T-cell (primary cell): Measurements from ENCODE around the gene MYZAP. TPM values are rescaled to one million over a fixed set of nuclear protein-coding genes. Genes with fewer than 3 reads are reported as not detected.
A peak's percentile ranks its signal among the peaks of the same experiment; 100 is the strongest.

Experiments used
- ATAC-seq, 4 experiments: fragments of 200-7000 bp in 3 of 4; fragments of 150-1000 bp in 1 of 4; cut with Tn5 transposase; replicated peaks in 1 of 4; 1 replicate in 3 of 4; 2 replicates in 1 of 4; pipeline ENCODE4 v1.10.0; 2021; ENCODE audit warnings: moderate library complexity in 3 of 4, mild to moderate bottlenecking in 2 of 4, moderate number of reproducible peaks in 1 of 4
- CTCF ChIA-PET, 2 donors: fragments of 300-600 bp; sonication (Branson Sonifier 250); formaldehyde crosslinking; loops; one replicate each; lab custom pipeline; 2022; ENCODE audit warnings: antibody characterized with exemption in 2 of 2; lab: Charles Lee
- POLR2A ChIA-PET, 2 donors: fragments of 300-600 bp; sonication (Branson Sonifier 250); formaldehyde crosslinking; loops; one replicate each; lab custom pipeline; 2022; ENCODE audit warnings: antibody characterized with exemption in 2 of 2; lab: Charles Lee
- DNase-seq, 35 experiments: peaks; one replicate each; pipeline versions ENCODE4 v3.0.0 to v3.0.0-alpha.2; 2013 to 2023
- H3K27ac ChIP-seq: one replicate; pipeline ENCODE4 v1.5.1; 2013; ENCODE audit warnings: low read length
- H3K27me3 ChIP-seq, 2 experiments: replicated peaks in 1 of 2; 1 replicate in 1 of 2; 2 replicates in 1 of 2; pipeline versions ENCODE4 v1.6.1 to v1.7.0; 2013; ENCODE audit warnings: low read length in 1 of 2, mixed read lengths in 1 of 2; ENCODE audit not compliant: control insufficient read depth in 2 of 2, insufficient read depth in 2 of 2; ENCODE audit errors: extremely low read depth in 1 of 2
- H3K36me3 ChIP-seq, 2 donors: 1 replicate in 1 of 2; 2 replicates in 1 of 2; pipeline versions ENCODE4 v1.6.1 to v1.7.0; 2013; ENCODE audit warnings: low read length in 1 of 2; ENCODE audit not compliant: control insufficient read depth in 2 of 2, insufficient read depth in 1 of 2; ENCODE audit errors: extremely low read depth in 1 of 2
- H3K4me1 ChIP-seq, 2 experiments: 1 replicate in 1 of 2; 2 replicates in 1 of 2; pipeline versions ENCODE4 v1.6.1 to v1.7.0; 2013; ENCODE audit warnings: low read length in 2 of 2, mixed read lengths in 1 of 2; ENCODE audit not compliant: insufficient read depth in 2 of 2, control insufficient read depth in 1 of 2; ENCODE audit errors: extremely low read depth in 1 of 2
- H3K4me3 ChIP-seq, 2 donors: 1 replicate in 1 of 2; 2 replicates in 1 of 2; pipeline versions ENCODE4 v1.5.1 to v1.7.0; 2013; ENCODE audit warnings: mild to moderate bottlenecking in 2 of 2, low read length in 1 of 2, moderate library complexity in 1 of 2; ENCODE audit not compliant: control insufficient read depth in 1 of 2; ENCODE audit errors: extremely low read depth in 1 of 2
- H3K9me3 ChIP-seq: 2 replicates; pipeline ENCODE4 v1.7.0; 2013
- H3K27ac Mint-ChIP-seq, 2 donors: one replicate each; pipeline ENCODE4 v1.8.0; 2020 to 2021; ENCODE audit warnings: mild to moderate bottlenecking in 2 of 2, mixed read lengths in 2 of 2
- H3K27me3 Mint-ChIP-seq, 2 donors: one replicate each; pipeline ENCODE4 v1.8.0; 2021 to 2022; ENCODE audit warnings: mixed read lengths in 2 of 2
- H3K36me3 Mint-ChIP-seq: one replicate; pipeline ENCODE4 v1.8.0; 2021; ENCODE audit warnings: mixed read lengths
- H3K4me1 Mint-ChIP-seq, 3 donors: one replicate each; pipeline ENCODE4 v1.8.0; 2020 to 2022; ENCODE audit warnings: mixed read lengths in 3 of 3, mild to moderate bottlenecking in 1 of 3
- H3K4me3 Mint-ChIP-seq, 3 donors: one replicate each; pipeline ENCODE4 v1.8.0; 2020 to 2022; ENCODE audit warnings: mild to moderate bottlenecking in 3 of 3, mixed read lengths in 3 of 3, moderate library complexity in 3 of 3
- H3K9me3 Mint-ChIP-seq, 3 donors: one replicate each; pipeline ENCODE4 v1.8.0; 2020 to 2022; ENCODE audit warnings: mixed read lengths in 3 of 3
- WGBS: methylation state at CpG from one replicate; pipeline ENCODE4 v1.1.5; 2013; ENCODE audit warnings: missing lambda C conversion rate; ENCODE audit not compliant: insufficient coverage; 5-methylcytosine and 5-hydroxymethylcytosine counted together
- total RNA-seq, 35 experiments: library from RNA in 6 of 35; stranded (reverse) in 6 of 35; fragments of 120-200 nt in 1 of 35; gene quantifications; one replicate each; pipeline versions ENCODE4 v1.2.1 to v1.2.4 and lab custom pipeline; 2013 to 2026

The MYZAP gene
- total RNA-seq, 5 donors from 2014 or later (not counting 1 experiment from before 2014, with no cell fraction given) = 0.58 to 1.9 (median 0.82) TPM

- peaks cover 2% of the 10 kb centered on the region for H3K36me3 Mint-ChIP-seq
- ChIA-PET POLR2A (no interaction called here), CTCF (interaction anchor here in 1 of 2 donors (0.6 kb wide), 1 partner anchor 71 kb away, joined by 4 read pairs; no protein-coding TSS in a partner anchor)
- no CpG with 5 or more reads among the region's 10 CpGs for WGBS
- H3K27me3 ChIP-seq = peaks cover 0 to 10% of the 10 kb centered on the region in 2 experiments
- H3K27me3 Mint-ChIP-seq = peaks cover 6 to 8% of the 10 kb centered on the region in 2 donors
- ATAC-seq (no peak), DNase-seq (peak in 1 of 35 experiments; percentile 19)
- no peaks in the 10 kb centered on the region for H3K9me3 Mint-ChIP-seq
- H3K27ac ChIP-seq = no peak overlapping the region
- H3K27ac Mint-ChIP-seq = no peak overlapping the region
- no peak overlapping the region for H3K4me3 ChIP-seq
- no peaks in the 10 kb centered on the region for H3K4me1 Mint-ChIP-seq
- H3K9me3 ChIP-seq = no peaks in the 10 kb centered on the region
- no peak overlapping the region for H3K4me3 Mint-ChIP-seq
- H3K36me3 ChIP-seq = no peaks in the 10 kb centered on the region
- no peaks in the 10 kb centered on the region for H3K4me1 ChIP-seq
Observed at GRCh38 chr15:57667171-57667849, 75.6 kb downstream of the MYZAP start.

- peaks cover 2% of the 10 kb centered on the region for H3K36me3 Mint-ChIP-seq
- Histone ChIP-seq H3K4me1 (no peaks in the 10 kb centered on the region), H3K27ac (no peak overlapping the region), H3K36me3 (no peaks in the 10 kb centered on the region), H3K27me3 (peaks cover 0 to 6% of the 10 kb centered on the region in 2 experiments), H3K9me3 (no peaks in the 10 kb centered on the region), H3K4me3 (no peak overlapping the region)
- WGBS = 86% methylated on average over 1 of the region's 4 CpGs
- DNase-seq (no peak), ATAC-seq (no peak)
- no peaks in the 10 kb centered on the region for H3K9me3 Mint-ChIP-seq
- no peak overlapping the region for H3K4me3 Mint-ChIP-seq
- H3K27ac Mint-ChIP-seq = no peak overlapping the region
- ChIA-PET CTCF (interaction anchor here (0.7 to 1.1 kb wide), 3 partner anchors 8 to 192 kb away, joined by 4 to 8 read pairs (median 5); no protein-coding TSS in a partner anchor), POLR2A (interaction anchor here (0.5 to 0.7 kb wide), 3 partner anchors 13 to 627 kb away, joined by 3 to 4 read pairs (median 3); no protein-coding TSS in a partner anchor)
- peaks cover 8 to 12% of the 10 kb centered on the region in 2 donors for H3K27me3 Mint-ChIP-seq
- H3K4me1 Mint-ChIP-seq = no peaks in the 10 kb centered on the region
Observed at GRCh38 chr15:57668016-57668415, 76.3 kb downstream of the MYZAP start.

GRCh38 chr15:57671636-57672035 lies 79.9 kb downstream of the MYZAP start:
- POLR2A ChIA-PET = no interaction called here
- ATAC-seq = no peak

GRCh38 chr15:57675481-57676181 lies 83.9 kb downstream of the MYZAP start:
- peaks cover 6% of the 10 kb centered on the region for H3K36me3 Mint-ChIP-seq
- 92% methylated on average over 7 of the region's 9 CpGs for WGBS
- peaks cover 0 to 6% (median 4%) of the 10 kb centered on the region in 3 donors for H3K4me1 Mint-ChIP-seq
- Histone ChIP-seq H3K27ac (no peak overlapping the region), H3K36me3 (no peaks in the 10 kb centered on the region), H3K27me3 (peaks cover 0 to 6% of the 10 kb centered on the region in 2 experiments), H3K4me1 (no peaks in the 10 kb centered on the region), H3K9me3 (no peaks in the 10 kb centered on the region), H3K4me3 (no peak overlapping the region)
- no peak overlapping the region for H3K4me3 Mint-ChIP-seq
- H3K9me3 Mint-ChIP-seq = no peaks in the 10 kb centered on the region
- ATAC-seq = no peak
- ChIA-PET CTCF (no interaction called here), POLR2A (no interaction called here)
- H3K27ac Mint-ChIP-seq = no peak overlapping the region
- DNase-seq = no peak
- peaks cover 13 to 16% of the 10 kb centered on the region in 2 donors for H3K27me3 Mint-ChIP-seq

More at GRCh38 chr15:57671636-57672035, 79.9 kb downstream of the MYZAP start:
- no peak overlapping the region for H3K4me3 ChIP-seq
- Mint-ChIP-seq H3K27me3 (peaks cover 10 to 18% of the 10 kb centered on the region in 2 donors), H3K36me3 (peaks cover 6% of the 10 kb centered on the region), H3K9me3 (no peaks in the 10 kb centered on the region), H3K4me1 (no peaks in the 10 kb centered on the region), H3K27ac (no peak overlapping the region), H3K4me3 (no peak overlapping the region)
- no CpG with 5 or more reads among the region's 1 CpG for WGBS
- CTCF ChIA-PET = no interaction called here
- no peaks in the 10 kb centered on the region for H3K4me1 ChIP-seq
- H3K36me3 ChIP-seq = no peaks in the 10 kb centered on the region
- no peaks in the 10 kb centered on the region for H3K9me3 ChIP-seq
- H3K27ac ChIP-seq = no peak overlapping the region
- no peak for DNase-seq
- H3K27me3 ChIP-seq = peaks cover 0 to 4% of the 10 kb centered on the region in 2 experiments

GRCh38 chr15:57676585-57676984 lies 84.9 kb downstream of the MYZAP start:
- no peak overlapping the region for H3K27ac Mint-ChIP-seq
- H3K4me1 ChIP-seq = no peaks in the 10 kb centered on the region
- H3K27me3 ChIP-seq = peaks cover 0 to 6% of the 10 kb centered on the region in 2 experiments
- H3K27ac ChIP-seq = no peak overlapping the region
- H3K27me3 Mint-ChIP-seq = peaks cover 13 to 16% of the 10 kb centered on the region in 2 donors
- ATAC-seq (no peak), DNase-seq (no peak)
- peaks cover 0 to 6% (median 4%) of the 10 kb centered on the region in 3 donors for H3K4me1 Mint-ChIP-seq
- H3K36me3 ChIP-seq = no peaks in the 10 kb centered on the region
- POLR2A ChIA-PET = no interaction called here
- peaks cover 6% of the 10 kb centered on the region for H3K36me3 Mint-ChIP-seq
- 100% methylated on average over 4 of the region's 5 CpGs for WGBS
- no peak overlapping the region for H3K4me3 ChIP-seq
- CTCF ChIA-PET = interaction anchor here in 1 of 2 donors (0.8 kb wide), 1 partner anchor 651 kb away, joined by 4 read pairs; no protein-coding TSS in a partner anchor
- no peaks in the 10 kb centered on the region for H3K9me3 Mint-ChIP-seq
- no peak overlapping the region for H3K4me3 Mint-ChIP-seq
- H3K9me3 ChIP-seq = no peaks in the 10 kb centered on the region

GRCh38 chr15:57677204-57677603 lies 85.5 kb downstream of the MYZAP start:
- 100% methylated on average over 1 of the region's 3 CpGs for WGBS

More at GRCh38 chr15:57677204-57677603, 85.5 kb downstream of the MYZAP start:
- no peak for DNase-seq
- peaks cover 0 to 6% of the 10 kb centered on the region in 2 experiments for H3K27me3 ChIP-seq
- Mint-ChIP-seq H3K27me3 (peaks cover 11 to 13% of the 10 kb centered on the region in 2 donors), H3K27ac (no peak overlapping the region), H3K4me3 (no peak overlapping the region), H3K36me3 (peaks cover 3% of the 10 kb centered on the region), H3K4me1 (peaks cover 0 to 6% (median 4%) of the 10 kb centered on the region in 3 donors), H3K9me3 (no peaks in the 10 kb centered on the region)
- no peaks in the 10 kb centered on the region for H3K4me1 ChIP-seq
- H3K9me3 ChIP-seq = no peaks in the 10 kb centered on the region
- H3K4me3 ChIP-seq = no peak overlapping the region
- ChIA-PET CTCF (interaction anchor here in 1 of 2 donors (0.6 to 0.8 kb wide), 3 partner anchors 135 to 1452 kb away, joined by 4 to 5 read pairs (median 4); no protein-coding TSS in a partner anchor), POLR2A (no interaction called here)
- no peak for ATAC-seq
- H3K27ac ChIP-seq = no peak overlapping the region
- no peaks in the 10 kb centered on the region for H3K36me3 ChIP-seq
